Brain microvascular endothelial cell (primary cell): Measurements from ENCODE around the gene CPSF4.

ENCODE experiments used
- DNase-seq: peaks from one replicate; pipeline ENCODE4 v3.0.0-alpha.2; 2020
- H3K27ac ChIP-seq: fragments of 250-450 bp; sonication (Bioruptor Pico); 2 replicates; pipeline ENCODE4 v1.5.1; 2020; ENCODE audit warnings: mild to moderate bottlenecking, moderate library complexity
- H3K27me3 ChIP-seq: fragments of 250-450 bp; sonication (Bioruptor Pico); replicated peaks from 2 replicates; pipeline ENCODE4 v1.5.1; 2020; ENCODE audit warnings: mild to moderate bottlenecking
- H3K36me3 ChIP-seq: fragments of 250-450 bp; sonication (Bioruptor Pico); replicated peaks from 2 replicates; pipeline ENCODE4 v1.5.1; 2020; ENCODE audit warnings: mild to moderate bottlenecking
- H3K4me3 ChIP-seq: 2 replicates; pipeline ENCODE4 v1.5.1; 2011; ENCODE audit warnings: low read depth, mild to moderate bottlenecking, control low read depth, low read length, moderate library complexity
- in situ Hi-C: cut with HindIII; loops from 2 replicates; pipeline ENCODE4 v1.10.0; 2017; ENCODE audit warnings: low sequenced_read_pairs, low pct_ligation_motif_present
- TF ChIP-seq, protein P1 (sequence below): IDR thresholded peaks from 2 replicates; pipeline ENCODE4 v1.5.1; 2011; ENCODE audit warnings: low read depth, mild to moderate bottlenecking, moderate library complexity, low read length, control low read depth, inconsistent platforms; ENCODE audit errors: missing control alignments

Gene CPSF4

DNA sequence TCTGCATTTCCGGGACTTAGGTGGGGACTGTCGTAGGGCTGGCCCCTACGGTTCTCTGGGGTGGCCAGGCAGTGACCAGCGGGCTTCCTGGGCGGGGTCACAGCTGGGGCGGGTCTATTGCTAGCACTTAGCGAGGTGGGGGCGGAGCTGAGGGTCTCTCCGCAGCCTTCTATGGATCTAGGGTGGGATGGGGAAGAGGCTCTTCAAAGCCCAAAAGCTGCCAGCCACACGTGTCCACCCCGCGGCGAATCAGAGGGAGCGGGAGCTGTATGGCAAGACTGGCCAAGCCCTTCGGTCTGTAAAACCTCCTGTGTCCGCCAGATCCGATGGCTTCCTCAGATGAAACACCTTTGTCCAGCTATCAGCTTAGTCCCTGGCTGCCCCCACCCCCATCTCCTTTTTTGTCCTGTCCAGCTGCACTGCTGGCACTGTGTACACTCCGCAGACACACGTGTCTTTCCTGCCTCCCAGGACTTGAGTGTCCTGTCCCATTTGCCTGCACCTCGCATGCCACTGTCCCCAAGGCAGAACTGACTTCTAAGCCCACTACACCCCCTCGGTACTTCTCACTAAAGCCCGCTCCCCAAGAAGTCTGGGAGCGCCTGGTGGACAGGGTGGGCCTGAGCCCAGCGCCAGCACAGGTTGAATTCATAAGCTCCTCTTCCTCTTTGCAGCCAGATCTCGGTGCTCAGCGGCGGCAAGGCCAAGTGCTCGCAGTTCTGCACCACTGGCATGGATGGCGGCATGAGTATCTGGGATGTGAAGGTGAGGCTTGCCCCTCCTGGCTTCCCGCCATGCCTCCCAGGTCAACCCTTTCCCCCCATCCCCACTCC is 45.2 kb upstream of the CPSF4 start:
- no peak for DNase-seq
- Histone ChIP-seq H3K27me3 (no peaks in the 10 kb centered on the region), H3K27ac (no peak overlapping the region), H3K36me3 (peaks cover 93% of the 10 kb centered on the region), H3K4me3 (peak overlapping the region; percentile 46)
- in situ Hi-C loops = no loop called here
- TF ChIP-seq, protein P1, sequence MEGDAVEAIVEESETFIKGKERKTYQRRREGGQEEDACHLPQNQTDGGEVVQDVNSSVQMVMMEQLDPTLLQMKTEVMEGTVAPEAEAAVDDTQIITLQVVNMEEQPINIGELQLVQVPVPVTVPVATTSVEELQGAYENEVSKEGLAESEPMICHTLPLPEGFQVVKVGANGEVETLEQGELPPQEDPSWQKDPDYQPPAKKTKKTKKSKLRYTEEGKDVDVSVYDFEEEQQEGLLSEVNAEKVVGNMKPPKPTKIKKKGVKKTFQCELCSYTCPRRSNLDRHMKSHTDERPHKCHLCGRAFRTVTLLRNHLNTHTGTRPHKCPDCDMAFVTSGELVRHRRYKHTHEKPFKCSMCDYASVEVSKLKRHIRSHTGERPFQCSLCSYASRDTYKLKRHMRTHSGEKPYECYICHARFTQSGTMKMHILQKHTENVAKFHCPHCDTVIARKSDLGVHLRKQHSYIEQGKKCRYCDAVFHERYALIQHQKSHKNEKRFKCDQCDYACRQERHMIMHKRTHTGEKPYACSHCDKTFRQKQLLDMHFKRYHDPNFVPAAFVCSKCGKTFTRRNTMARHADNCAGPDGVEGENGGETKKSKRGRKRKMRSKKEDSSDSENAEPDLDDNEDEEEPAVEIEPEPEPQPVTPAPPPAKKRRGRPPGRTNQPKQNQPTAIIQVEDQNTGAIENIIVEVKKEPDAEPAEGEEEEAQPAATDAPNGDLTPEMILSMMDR = no peak

DNA sequence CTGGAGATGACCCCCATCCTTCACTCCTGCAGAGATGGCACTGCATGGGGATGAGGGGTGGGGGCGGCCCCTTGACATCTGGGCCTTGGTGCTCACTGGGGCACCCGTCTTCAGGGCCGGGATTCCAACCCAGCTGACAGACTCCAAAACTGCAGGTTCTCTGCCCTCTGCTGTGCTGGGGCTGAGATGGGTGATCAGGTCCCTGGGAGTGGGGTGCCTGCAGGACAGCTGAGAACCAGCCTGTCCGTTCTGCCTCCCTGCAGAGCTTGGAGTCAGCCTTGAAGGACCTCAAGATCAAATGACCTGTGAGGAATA is 44.6 kb upstream of the CPSF4 start:
- no peak overlapping the region for H3K4me3 ChIP-seq
- H3K27ac ChIP-seq = no peak overlapping the region
- DNase-seq = no peak
- peaks cover 93% of the 10 kb centered on the region for H3K36me3 ChIP-seq
- no peaks in the 10 kb centered on the region for H3K27me3 ChIP-seq
- in situ Hi-C loops = no loop called here
- TF ChIP-seq, protein P1 = no peak

DNA sequence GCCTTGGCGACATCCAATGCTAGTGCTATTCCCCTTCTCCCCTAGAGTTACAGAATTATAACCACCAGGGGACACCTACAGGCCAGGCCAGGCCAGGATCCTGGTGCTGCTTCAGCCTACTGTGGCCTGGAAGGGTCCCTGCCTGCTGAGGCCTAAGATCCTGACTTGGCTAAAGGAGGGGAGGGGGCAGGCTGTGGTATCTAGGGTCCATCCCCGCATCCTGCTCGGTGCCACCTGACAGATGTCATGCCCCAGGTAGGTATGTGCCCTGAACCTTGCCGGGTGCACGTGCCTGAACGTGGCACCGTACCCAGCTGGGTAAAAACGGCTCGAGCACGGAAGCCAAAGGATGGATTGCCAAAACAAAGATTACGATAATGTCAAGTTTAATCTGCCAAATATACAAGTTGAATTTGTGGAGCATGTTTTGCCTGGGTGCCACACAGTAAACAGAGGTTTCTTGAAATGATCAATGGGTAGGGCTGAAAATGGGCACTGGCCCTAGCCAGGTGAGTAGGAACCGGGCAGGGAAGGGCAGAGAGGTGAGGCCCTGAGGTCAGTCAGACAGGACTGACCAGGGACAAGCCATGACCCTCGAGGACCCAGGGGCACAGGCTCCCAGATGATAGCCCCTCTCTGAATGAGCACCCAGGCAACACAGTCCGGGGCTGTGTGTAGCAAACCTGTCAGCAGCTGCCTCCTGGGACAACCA is 43.0 kb upstream of the CPSF4 start:
- in situ Hi-C loops = no loop called here
- TF ChIP-seq, protein P1 = peak; percentile 32
- no peaks in the 10 kb centered on the region for H3K27me3 ChIP-seq
- H3K27ac ChIP-seq = no peak overlapping the region
- no peak overlapping the region for H3K4me3 ChIP-seq
- DNase-seq = no peak
- H3K36me3 ChIP-seq = peaks cover 93% of the 10 kb centered on the region

DNA sequence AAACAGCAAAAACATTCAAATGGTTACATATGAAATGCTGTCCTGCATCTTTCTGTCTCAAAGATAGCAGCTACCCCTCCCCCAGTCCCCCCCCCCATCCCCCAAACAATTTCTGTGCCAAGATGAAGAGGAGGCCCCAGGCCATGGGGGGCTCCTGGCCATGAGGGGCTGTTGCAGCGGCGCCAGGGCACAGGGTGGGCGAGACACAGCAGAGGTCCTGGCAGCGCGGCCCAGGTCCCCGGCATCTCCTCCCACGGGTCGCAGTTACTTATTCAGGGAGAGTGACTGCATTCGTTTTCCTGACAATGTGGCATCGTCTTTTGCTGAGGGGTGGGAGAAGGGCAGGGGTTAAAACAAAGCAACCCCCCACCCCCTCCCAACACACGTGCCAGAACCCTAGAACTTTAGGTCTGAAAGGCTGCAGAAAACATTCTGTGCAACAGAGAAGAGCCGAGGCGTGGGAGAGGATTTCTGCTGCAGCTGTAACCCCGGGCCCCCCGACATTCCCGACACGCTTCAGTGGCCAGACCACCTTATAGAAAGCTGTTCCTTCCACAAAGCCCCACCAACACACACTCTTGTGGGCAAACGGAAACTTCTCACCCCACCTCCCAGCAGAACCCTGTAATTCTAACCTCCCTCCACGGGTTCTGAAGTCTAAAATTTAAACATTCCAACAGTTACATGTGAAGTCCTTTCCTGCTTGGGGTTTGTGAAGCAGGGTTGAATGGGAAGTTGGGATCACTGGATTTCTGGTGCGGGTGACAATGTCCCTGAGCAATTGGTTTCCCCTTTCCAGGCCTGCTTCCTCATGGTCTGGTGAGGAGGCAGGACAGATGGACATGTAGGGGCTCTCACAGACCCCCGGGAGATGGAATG is 42.1 kb upstream of the CPSF4 start:
- no peak overlapping the region for H3K27ac ChIP-seq
- TF ChIP-seq, protein P1 = no peak
- DNase-seq = no peak
- in situ Hi-C loops = no loop called here
- no peaks in the 10 kb centered on the region for H3K27me3 ChIP-seq
- no peak overlapping the region for H3K4me3 ChIP-seq
- peaks cover 90% of the 10 kb centered on the region for H3K36me3 ChIP-seq

DNA sequence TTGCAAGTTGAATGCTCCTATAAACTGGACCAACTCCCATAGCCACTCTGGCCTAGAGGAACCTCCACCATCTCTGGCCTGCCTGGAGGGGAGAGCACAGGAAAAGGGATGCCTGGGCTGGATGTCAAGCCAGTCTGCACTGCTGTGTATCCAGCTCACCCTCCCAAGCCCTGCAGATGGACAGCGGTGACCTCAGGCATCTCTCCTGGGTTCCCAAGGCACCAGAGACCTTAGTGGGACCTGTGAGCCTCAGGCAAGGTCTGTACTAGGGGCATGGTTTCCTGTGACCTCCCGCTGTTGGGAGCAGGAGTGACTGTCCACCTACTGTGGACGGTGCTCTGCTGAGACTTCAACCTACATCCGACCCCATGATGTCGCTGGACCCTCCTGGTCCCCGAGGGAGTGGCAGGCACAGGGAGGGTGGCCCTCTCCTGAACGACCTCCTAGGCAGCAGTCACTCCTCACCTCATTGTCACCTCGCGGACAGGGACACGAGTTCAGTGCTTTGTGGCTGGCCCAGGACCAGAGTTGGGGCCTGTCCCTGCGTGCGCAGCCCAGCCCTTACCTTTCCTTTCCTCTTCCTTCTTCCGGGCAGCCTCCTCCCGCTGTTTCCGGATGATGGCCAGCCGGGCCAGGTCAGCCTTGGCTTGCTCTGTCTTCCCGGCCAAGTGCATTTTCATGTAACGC is 41.3 kb upstream of the CPSF4 start:
- no peak for DNase-seq
- TF ChIP-seq, protein P1 = no peak
- H3K36me3 ChIP-seq = peaks cover 87% of the 10 kb centered on the region
- in situ Hi-C loops = no loop called here
- H3K4me3 ChIP-seq = no peak overlapping the region
- no peak overlapping the region for H3K27ac ChIP-seq
- no peaks in the 10 kb centered on the region for H3K27me3 ChIP-seq
